OCI-LY7 (cell line): Measurements from ENCODE around the gene ABCA7.

Source experiments
- CTCF ChIP-seq: fragments of 200-600 bp; sonication (generic); conservative IDR thresholded peaks from 2 replicates; pipeline ENCODE4 v1.5.1; 2014; ENCODE audit warnings: mild to moderate bottlenecking, antibody characterized with exemption, low read length, moderate library complexity, mixed read lengths
- EZH2phosphoT487 ChIP-seq: fragments of 200-600 bp; sonication (generic); IDR thresholded peaks from 2 replicates; pipeline ENCODE4 v1.6.1; 2018; ENCODE audit warnings: low read depth, borderline replicate concordance, mild to moderate bottlenecking, mixed run types, antibody characterized with exemption, low read length, moderate library complexity, mixed read lengths

- TF ChIP-seq CTCF (no peak), EZH2phosphoT487 (no peak)
These were observed 24.7 kb upstream of the ABCA7 start for GRCh38 chr19:1015061-1015781.
